SK-N-MC (cell line): ENCODE measurements around the gene SET.
"Not testable (repeated sequence)": the region's sequence is repeated elsewhere in the genome, so short reads cannot be mapped to it uniquely, and the experiment has no call there.

Experiments
- EZH2 ChIP-seq: fragments of 200-600 bp; sonication (generic); IDR thresholded peaks from one replicate; pipeline ENCODE4 v1.6.1; 2017; ENCODE audit warnings: antibody characterized with exemption
- POLR2AphosphoS5 ChIP-seq: IDR thresholded peaks from 2 replicates; pipeline ENCODE4 v1.6.1; 2012; ENCODE audit warnings: mild to moderate bottlenecking, low read depth, low read length, borderline replicate concordance

- not testable (repeated sequence) for TF ChIP-seq EZH2, POLR2AphosphoS5
Measured at GRCh38 chr9:128699096-128699795, 10.2 kb downstream of the SET start.
